Esophagus muscularis mucosa (tissue), 4 donors: Measurements from ENCODE around the gene ZXDC. TPM values are rescaled to one million over a fixed set of nuclear protein-coding genes. Genes with fewer than 3 reads are reported as not detected.

Experiments used
- DNase-seq: peaks from one replicate; pipeline ENCODE4 v3.0.0-alpha.2; 2017; ENCODE audit errors: extremely low spot score
- H3K27ac ChIP-seq, 4 donors: fragments of 200-600 bp; sonication (generic); replicated peaks in 1 of 4; 1 replicate in 3 of 4; 2 replicates in 1 of 4; pipeline ENCODE4 v1.5.1; 2016 to 2019; ENCODE audit warnings: mild to moderate bottlenecking in 1 of 4
- H3K27me3 ChIP-seq, 4 donors: fragments of 200-600 bp; sonication (generic); one replicate each; pipeline versions ENCODE4 v1.5.1 to v1.6.0; 2016 to 2019
- H3K36me3 ChIP-seq, 4 donors: fragments of 200-600 bp; sonication (generic); one replicate each; pipeline ENCODE4 v1.5.1; 2016 to 2019
- H3K4me1 ChIP-seq, 4 donors: fragments of 200-600 bp; sonication (generic); one replicate each; pipeline ENCODE4 v1.5.1; 2016 to 2019
- H3K4me3 ChIP-seq, 4 donors: fragments of 200-600 bp; sonication (generic); 1 replicate in 2 of 4; 2 replicates in 2 of 4; pipeline ENCODE4 v1.5.1; 2016 to 2019; ENCODE audit warnings: mild to moderate bottlenecking in 4 of 4, moderate library complexity in 1 of 4
- H3K9me3 ChIP-seq, 4 donors: fragments of 200-600 bp; sonication (generic); 1 replicate in 3 of 4; 2 replicates in 1 of 4; pipeline ENCODE4 v1.5.1; 2016 to 2019
- EP300 ChIP-seq: sonication (generic); formaldehyde crosslinking; IDR thresholded peaks from one replicate; pipeline ENCODE4 v1.6.1; 2017; ENCODE audit warnings: antibody characterized with exemption
- POLR2A ChIP-seq: fragments of 450-650 bp; IDR thresholded peaks from one replicate; pipeline ENCODE4 v1.6.1; 2017; ENCODE audit warnings: antibody characterized with exemption, moderate library complexity, mild to moderate bottlenecking, low read depth
- POLR2AphosphoS5 ChIP-seq, 2 donors: sonication (generic); formaldehyde crosslinking; IDR thresholded peaks; one replicate each; pipeline ENCODE4 v1.6.1; 2017; ENCODE audit warnings: antibody characterized with exemption in 2 of 2
- WGBS: methylation state at CpG from one replicate; pipeline ENCODE4 v1.1.5; 2018; 5-methylcytosine and 5-hydroxymethylcytosine counted together
- intact Hi-C: fragments of 100-400 bp; cut with DNase I; formaldehyde crosslinking; loops from one replicate; pipeline ENCODE4 v1.15.1; 2023
- total RNA-seq, 4 donors: library from RNA; depleted of rRNA; stranded (reverse); fragments of >200 nt; gene quantifications; one replicate each; pipeline versions ENCODE4 v1.1.0 to v1.2.1, GENCODE V29; 2016
- TF ChIP-seq, protein P1 (sequence below), 3 experiments: fragments of 200-600 bp in 2 of 3; fragments of 450-650 bp in 1 of 3; sonication (generic) in 2 of 3; IDR thresholded peaks; one replicate each; pipeline ENCODE4 v1.5.1; 2017 to 2019; ENCODE audit warnings: antibody characterized with exemption in 3 of 3, mild to moderate bottlenecking in 2 of 3, moderate library complexity in 1 of 3

Gene ZXDC
- total RNA-seq, 4 donors from 2014 or later: 25.8 to 41.2 (median 38.6) TPM

DNA sequence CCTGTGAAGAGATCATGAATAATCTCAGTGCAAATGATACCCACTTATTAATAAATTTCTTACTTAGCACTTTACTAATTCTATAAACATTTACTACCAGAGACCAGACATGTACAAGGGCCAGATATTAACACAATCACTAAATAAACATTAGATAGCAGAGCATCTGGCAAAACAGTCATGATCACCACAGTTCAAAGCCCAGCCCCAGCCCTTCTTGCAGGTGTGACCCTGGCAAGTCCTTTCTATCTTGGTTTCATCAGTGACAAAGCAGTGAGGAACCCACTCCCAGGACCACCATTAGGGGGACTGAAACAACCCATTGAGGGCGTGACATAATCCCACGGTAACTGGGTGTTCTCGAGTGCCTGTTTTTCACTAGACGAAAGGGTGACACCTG lies 11.6 kb downstream of the ZXDC start:
- WGBS: 64% methylated on average over 4 of the region's 4 CpGs
- H3K36me3 ChIP-seq: peaks cover 80 to 100% (median 98%) of the 10 kb centered on the region in 4 donors

GRCh38 chr3:126463521-126463920 lies 12.2 kb downstream of the ZXDC start:
- H3K9me3 ChIP-seq: no peaks in the 10 kb centered on the region
- peaks cover 80 to 100% (median 96%) of the 10 kb centered on the region in 4 donors for H3K36me3 ChIP-seq
- TF ChIP-seq, protein P1, sequence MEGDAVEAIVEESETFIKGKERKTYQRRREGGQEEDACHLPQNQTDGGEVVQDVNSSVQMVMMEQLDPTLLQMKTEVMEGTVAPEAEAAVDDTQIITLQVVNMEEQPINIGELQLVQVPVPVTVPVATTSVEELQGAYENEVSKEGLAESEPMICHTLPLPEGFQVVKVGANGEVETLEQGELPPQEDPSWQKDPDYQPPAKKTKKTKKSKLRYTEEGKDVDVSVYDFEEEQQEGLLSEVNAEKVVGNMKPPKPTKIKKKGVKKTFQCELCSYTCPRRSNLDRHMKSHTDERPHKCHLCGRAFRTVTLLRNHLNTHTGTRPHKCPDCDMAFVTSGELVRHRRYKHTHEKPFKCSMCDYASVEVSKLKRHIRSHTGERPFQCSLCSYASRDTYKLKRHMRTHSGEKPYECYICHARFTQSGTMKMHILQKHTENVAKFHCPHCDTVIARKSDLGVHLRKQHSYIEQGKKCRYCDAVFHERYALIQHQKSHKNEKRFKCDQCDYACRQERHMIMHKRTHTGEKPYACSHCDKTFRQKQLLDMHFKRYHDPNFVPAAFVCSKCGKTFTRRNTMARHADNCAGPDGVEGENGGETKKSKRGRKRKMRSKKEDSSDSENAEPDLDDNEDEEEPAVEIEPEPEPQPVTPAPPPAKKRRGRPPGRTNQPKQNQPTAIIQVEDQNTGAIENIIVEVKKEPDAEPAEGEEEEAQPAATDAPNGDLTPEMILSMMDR (IDR thresholded peaks at IDR 0.05): no peak
- TF ChIP-seq POLR2AphosphoS5 (IDR thresholded peaks at IDR 0.05): no peak
- TF ChIP-seq POLR2A: no peak
- no peak for TF ChIP-seq EP300
- H3K27ac ChIP-seq: no peak overlapping the region
- H3K27me3 ChIP-seq: no peaks in the 10 kb centered on the region
- DNase-seq: no peak
- intact Hi-C loops: no loop called here
- WGBS: 92% methylated on average over 2 of the region's 2 CpGs
- H3K4me1 ChIP-seq: peaks cover 10 to 35% (median 17%) of the 10 kb centered on the region in 4 donors
- no peak overlapping the region for H3K4me3 ChIP-seq

More for the DNA sequence above, 11.6 kb downstream of the ZXDC start:
- TF ChIP-seq EP300: no peak
- TF ChIP-seq, protein P1 (IDR thresholded peaks at IDR 0.05): no peak
- no peak for TF ChIP-seq POLR2A
- TF ChIP-seq POLR2AphosphoS5 (IDR thresholded peaks at IDR 0.05): no peak
- Histone ChIP-seq H3K9me3 (no peaks in the 10 kb centered on the region), H3K4me1 (peaks cover 15 to 40% (median 20%) of the 10 kb centered on the region in 4 donors), H3K4me3 (no peak overlapping the region), H3K27ac (no peak overlapping the region), H3K27me3 (no peaks in the 10 kb centered on the region)
- DNase-seq: no peak
- intact Hi-C loops: no loop called here

DNA sequence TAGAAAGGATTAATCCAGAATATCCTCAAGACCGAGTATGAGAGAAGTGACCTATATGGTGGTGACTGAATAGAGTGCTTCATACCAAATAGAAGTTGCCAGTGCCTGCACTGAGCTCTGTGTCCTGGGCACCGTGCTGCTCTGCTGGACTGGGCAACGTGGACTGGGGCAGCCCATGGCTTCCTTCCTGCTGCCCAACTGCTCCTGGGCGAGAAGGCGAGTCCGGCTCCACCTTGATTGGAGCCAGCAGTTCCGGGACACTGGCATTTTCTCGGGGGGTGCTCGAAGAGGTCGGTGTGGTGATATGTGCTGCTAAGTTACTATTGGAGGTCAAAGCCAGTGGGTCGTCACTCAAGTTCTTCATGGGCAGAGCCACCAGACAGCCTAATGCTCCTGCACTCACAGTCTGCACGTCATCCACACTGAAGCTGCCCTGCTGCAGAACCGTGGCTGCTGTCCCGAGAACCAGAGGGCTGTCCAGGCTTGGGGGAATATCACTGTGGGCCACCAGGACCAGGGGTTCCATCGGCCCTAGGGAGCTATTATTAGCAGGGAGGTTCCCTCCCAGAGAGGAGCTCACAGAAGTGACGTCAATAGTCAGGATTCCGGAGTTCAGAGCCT lies 14.1 kb downstream of the ZXDC start:
- TF ChIP-seq, protein P1 (IDR thresholded peaks at IDR 0.05): no peak
- no peak for TF ChIP-seq EP300
- TF ChIP-seq POLR2A: no peak
- no peak for TF ChIP-seq POLR2AphosphoS5 (IDR thresholded peaks at IDR 0.05)
- Histone ChIP-seq H3K27ac (no peak overlapping the region), H3K4me1 (peaks cover under 1 to 19% (median 4%) of the 10 kb centered on the region in 4 donors), H3K36me3 (peaks cover 65 to 100% (median 90%) of the 10 kb centered on the region in 4 donors), H3K9me3 (no peaks in the 10 kb centered on the region), H3K27me3 (no peaks in the 10 kb centered on the region), H3K4me3 (no peak overlapping the region)
- WGBS: 77% methylated on average over 15 of the region's 17 CpGs
- intact Hi-C loops: no loop called here
- DNase-seq: no peak

DNA sequence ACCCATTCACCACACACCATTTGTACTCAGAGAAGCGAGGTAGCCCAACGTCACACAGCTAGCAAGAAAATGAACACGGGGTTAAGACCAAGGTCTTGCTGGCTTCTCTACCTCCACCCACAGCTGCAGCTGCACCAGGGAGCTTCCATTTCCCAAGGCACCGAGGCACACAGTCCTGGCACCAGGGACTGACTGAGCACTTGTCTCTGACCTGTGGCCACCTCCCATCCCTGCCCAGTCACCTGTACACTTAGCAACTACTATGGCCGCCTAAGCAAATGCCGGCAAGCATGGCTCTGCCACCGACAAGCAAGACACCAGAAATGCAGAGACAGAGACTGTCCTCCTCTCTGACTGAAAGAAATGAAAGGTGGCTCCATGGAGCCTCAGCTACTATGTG lies 15.3 kb downstream of the ZXDC start:
- TF ChIP-seq POLR2AphosphoS5 (IDR thresholded peaks at IDR 0.05) (no peak), POLR2A (no peak)
- TF ChIP-seq, protein P1 (IDR thresholded peaks at IDR 0.05): no peak
- Histone ChIP-seq H3K36me3 (peaks cover 60 to 100% (median 88%) of the 10 kb centered on the region in 4 donors), H3K27ac (no peak overlapping the region), H3K4me3 (no peak overlapping the region), H3K4me1 (peaks cover 0 to 15% (median 1%) of the 10 kb centered on the region in 4 donors), H3K9me3 (no peaks in the 10 kb centered on the region), H3K27me3 (no peaks in the 10 kb centered on the region)
- DNase-seq: no peak
- WGBS: 83% methylated on average over 6 of the region's 7 CpGs
- intact Hi-C loops: no loop called here

DNA sequence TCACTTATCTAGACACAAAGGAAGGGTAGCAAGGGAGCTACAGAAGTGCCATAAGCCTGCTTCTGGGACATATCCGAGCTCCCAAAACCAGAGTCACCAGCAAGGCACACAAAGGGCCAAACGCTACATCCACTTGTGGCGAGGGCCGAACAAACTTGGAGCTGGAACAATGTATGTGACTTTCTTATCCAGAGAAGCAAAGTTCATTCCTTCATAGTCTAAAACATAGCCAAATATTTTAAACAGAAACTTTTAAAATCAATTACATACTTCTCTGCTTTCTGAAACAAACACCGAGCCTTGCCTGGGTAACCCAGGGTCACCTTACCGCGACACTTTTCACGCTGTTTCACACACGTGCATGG lies 15.9 kb downstream of the ZXDC start:
- 91% methylated on average over 9 of the region's 9 CpGs for WGBS
- no peak for DNase-seq
- intact Hi-C loops: no loop called here

More for the DNA sequence above, 15.9 kb downstream of the ZXDC start:
- no peaks in the 10 kb centered on the region for H3K27me3 ChIP-seq
- peaks cover 0 to 15% (median 1%) of the 10 kb centered on the region in 4 donors for H3K4me1 ChIP-seq
- no peaks in the 10 kb centered on the region for H3K9me3 ChIP-seq
- no peak for TF ChIP-seq POLR2A
- no peak for TF ChIP-seq POLR2AphosphoS5 (IDR thresholded peaks at IDR 0.05)
- TF ChIP-seq, protein P1 (IDR thresholded peaks at IDR 0.05): no peak
- TF ChIP-seq EP300: no peak
- H3K27ac ChIP-seq: no peak overlapping the region
- H3K4me3 ChIP-seq: no peak overlapping the region
- H3K36me3 ChIP-seq: peaks cover 54 to 96% (median 85%) of the 10 kb centered on the region in 4 donors
